HG02943 (cell line): ENCODE data around the gene TLR1.
A peak's percentile ranks its signal among the peaks of the same experiment; 100 is the strongest.

Source experiments
- ATAC-seq: cut with Tn5 transposase; IDR thresholded peaks from one replicate; pipeline ENCODE4 v1.9.1; 2021; ENCODE audit warnings: mild to moderate bottlenecking, low read depth, moderate library complexity; ENCODE audit not compliant: unreplicated experiment

TLR1 gene, protein sequence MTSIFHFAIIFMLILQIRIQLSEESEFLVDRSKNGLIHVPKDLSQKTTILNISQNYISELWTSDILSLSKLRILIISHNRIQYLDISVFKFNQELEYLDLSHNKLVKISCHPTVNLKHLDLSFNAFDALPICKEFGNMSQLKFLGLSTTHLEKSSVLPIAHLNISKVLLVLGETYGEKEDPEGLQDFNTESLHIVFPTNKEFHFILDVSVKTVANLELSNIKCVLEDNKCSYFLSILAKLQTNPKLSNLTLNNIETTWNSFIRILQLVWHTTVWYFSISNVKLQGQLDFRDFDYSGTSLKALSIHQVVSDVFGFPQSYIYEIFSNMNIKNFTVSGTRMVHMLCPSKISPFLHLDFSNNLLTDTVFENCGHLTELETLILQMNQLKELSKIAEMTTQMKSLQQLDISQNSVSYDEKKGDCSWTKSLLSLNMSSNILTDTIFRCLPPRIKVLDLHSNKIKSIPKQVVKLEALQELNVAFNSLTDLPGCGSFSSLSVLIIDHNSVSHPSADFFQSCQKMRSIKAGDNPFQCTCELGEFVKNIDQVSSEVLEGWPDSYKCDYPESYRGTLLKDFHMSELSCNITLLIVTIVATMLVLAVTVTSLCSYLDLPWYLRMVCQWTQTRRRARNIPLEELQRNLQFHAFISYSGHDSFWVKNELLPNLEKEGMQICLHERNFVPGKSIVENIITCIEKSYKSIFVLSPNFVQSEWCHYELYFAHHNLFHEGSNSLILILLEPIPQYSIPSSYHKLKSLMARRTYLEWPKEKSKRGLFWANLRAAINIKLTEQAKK

DNA sequence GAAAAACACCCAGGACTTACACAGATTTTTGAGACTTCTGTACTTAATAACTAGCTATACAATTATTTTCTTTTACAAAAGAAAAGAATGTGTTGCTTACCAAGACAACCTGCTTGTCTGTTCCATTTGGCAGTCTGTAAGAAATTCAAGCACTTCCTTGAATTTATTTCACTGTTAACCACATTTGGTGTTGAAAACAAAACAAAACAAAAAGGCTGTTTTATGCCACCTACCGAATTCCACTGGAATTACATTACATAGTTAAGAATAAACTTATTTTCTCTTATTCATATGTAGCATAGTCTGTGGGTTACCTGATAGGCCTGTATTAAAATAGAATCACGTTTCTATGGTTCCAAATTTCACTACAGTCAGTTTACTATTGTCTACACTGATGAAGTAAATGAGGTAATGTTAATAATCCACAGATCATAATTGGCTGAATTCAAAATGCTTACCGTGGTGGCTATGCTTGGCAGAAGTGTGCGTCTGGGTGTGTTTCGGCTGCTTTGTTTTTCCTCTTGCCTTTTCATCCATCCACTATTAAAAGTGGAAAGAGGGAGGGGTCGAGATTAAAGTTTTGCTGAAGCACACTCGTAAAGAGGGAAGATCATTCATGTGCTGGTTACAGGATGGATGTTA is at the start of gene TLR1:
TLR1 (minus strand) TSS at position 138 of the 642 bp plus-strand sequence. CDS start 5,960 bp downstream, outside the sequence.
- no peak for ATAC-seq

DNA sequence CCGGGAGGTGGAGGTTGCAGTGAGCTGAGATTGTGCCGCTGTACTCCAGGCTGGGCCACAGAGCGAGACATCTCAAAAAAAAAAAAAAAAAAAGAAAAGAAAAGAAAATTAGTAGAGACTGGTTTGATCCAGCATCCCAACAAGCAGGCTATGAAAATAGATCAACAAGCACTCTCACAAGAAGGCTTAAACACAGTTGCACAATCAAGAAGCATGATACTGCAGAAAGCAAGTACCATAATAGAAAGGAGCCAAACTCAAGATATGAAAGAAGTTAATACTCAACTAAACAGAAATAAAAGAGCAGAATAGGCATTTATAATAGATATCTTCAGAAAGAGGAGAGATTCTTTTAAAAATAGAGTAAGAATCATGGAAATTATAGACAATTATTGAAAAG is 41.4 kb upstream of the TLR1 start:
- ATAC-seq = no peak

DNA sequence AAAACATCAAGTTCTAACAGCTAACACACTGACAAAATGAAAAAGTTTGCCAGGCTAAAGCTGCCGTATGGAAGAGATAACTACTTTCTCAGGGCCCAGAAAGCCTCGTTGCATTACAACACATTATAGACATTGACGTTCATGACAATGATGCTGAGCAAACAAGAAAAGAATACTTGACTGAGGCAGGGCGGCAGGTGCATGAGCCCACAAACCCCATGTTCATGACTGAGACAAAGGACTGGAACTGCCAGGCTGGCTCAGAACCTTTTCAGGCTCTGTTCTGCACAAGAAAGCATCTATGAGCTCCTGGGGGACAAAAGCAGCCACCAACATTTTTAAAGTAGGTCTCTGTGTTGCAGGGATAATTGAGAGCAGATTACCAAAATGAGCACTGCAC is 38.4 kb upstream of the TLR1 start:
- no peak for ATAC-seq

DNA sequence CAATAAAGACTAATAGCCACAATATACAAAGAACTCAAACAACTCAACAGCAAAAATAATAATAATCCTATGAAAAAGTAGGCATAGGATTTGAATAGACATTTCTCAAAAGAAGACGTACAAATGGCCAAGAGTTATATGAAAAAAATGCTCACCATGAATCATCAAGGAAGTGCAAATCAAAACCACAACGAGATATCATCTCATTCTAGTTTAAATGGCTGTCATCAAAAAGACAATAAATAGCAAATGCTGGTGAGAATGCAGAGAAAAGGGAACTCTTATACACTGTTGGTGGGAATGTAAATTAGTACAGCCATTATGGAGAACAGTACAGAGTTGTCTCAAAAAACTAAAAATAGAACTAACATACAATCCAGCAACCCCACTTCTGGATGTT is 33.3 kb upstream of the TLR1 start:
- ATAC-seq = no peak

DNA sequence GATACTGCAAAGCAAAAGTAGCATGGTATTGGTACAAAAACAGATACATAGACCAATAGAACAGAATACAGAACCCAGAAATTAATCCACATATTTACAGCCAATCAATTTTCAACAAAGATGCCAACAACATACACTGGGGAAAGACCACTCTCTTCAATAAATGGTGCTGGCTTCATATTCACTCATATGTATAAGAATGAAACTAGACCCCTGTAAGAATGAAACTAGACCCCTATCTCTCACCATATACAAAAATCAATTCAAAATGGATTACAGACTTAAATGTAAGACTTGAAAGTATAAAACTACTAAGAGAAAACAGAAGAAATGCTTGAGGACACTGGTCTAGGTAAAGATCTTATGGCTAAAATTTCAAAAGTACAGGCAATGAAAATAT is 32.7 kb upstream of the TLR1 start:
- no peak for ATAC-seq

DNA sequence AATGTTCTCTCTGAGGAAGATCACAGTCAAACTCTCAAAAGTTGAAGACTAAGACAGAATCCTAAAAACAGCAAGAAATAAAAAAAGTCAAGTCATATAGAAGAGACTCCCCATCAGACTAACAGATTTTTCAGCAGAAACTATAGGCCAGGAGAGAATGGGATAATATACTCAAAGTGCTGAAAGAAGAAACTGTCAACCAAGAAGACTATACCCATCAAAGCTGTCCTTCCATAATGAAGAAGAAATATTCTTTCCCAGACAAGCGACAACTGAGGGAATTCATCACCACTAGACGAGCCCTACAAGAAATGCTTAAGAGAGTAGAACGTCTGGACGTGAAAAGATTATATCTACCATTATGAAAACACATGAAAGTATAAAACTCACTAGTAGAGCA is 30.0 kb upstream of the TLR1 start:
- no peak for ATAC-seq

DNA sequence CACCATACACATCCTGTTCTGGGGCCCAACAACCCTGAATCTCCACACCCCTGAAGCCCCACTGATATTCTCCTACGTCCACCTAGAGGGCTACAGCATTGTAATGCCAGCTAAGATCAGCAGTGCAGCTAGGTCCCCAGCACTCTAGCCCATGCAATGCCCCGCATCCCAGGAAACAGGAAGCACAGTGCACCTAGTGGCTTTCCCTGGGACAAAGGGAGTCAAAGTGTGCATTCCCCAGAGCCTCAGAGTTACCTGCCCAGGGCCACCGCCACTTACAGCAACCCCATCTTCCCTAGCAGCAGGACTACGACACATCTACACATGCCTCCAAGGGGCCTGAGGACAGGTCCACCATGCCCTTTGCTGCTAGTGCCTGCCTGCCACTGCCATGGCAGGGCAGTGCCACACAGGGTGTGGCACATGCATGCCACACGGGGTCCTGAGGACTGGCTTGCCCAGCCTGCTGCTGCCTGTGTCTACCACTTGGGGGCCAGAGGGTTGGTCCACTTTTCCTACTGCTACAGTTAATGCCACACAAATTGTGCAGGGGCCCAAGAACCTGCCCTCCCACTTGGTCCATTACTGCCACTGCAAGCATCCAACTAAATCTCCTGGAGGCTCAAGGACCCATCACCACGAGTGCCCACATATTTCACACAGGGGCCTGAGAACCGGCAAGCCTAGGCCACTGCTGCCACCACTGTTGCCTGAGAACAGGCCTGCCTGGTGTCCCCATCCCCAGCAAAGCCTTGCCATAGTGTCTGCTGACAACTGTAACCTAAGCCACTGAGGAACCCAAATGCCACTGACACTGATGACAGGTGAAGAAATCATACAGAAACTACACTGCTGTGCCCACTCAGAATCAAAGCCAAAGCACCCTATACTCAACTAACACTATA is 28.3 kb upstream of the TLR1 start:
- ATAC-seq = no peak

DNA sequence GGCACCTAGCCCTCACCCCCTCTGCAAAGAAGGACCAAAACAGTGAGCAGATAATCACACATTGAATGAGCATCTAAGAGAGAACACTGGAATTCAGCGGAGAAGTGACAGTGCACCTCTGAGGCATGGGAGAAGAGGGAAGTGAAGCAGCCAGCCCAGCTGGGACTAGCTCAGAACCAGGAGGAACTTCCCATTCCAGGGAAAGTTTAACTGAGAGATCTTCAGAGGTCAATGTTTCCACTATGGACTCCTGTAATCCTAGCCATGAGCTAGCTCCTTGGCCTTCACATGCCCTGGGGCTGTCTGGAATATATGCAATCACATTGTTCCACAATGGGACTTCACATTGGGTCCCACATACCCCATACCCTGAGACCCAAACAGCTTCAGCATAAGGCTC is 27.6 kb upstream of the TLR1 start:
- no peak for ATAC-seq

DNA sequence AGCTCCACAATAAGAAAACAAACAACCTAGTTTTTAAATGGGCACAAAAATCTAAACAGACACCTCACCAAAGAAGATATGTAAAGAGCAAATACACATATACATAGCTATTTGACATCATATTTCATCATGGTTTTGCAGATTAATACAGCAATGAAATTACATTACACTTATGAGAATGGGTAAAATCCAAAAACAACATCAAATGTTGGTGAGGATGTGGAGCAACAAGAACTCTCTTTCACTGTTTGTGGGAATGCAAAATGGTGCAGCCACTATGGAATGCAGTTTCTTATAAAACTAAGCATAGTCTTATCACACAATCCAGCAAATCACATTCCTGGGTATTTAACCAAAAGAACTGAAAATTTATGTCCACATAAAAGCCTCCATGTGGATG is 27.1 kb upstream of the TLR1 start:
- no peak for ATAC-seq

DNA sequence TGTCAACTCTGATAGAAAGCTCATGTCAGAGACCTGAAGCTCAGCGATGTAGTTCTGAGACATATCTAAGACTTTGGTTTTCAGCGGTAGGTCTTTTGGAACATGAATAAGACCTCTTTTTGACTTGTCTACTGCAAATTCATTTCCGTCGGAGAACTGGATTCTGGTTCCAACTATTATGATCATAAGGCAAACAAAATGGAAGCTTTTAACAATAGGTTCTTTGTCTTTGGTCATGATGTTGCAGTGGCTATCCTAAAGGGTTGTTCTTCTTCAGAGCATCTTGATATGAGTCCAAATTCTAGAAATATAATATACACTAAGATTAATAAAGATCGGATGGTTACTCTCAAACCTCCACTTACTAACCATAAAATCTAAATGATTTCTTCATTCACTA is 24.6 kb upstream of the TLR1 start:
- ATAC-seq = no peak

DNA sequence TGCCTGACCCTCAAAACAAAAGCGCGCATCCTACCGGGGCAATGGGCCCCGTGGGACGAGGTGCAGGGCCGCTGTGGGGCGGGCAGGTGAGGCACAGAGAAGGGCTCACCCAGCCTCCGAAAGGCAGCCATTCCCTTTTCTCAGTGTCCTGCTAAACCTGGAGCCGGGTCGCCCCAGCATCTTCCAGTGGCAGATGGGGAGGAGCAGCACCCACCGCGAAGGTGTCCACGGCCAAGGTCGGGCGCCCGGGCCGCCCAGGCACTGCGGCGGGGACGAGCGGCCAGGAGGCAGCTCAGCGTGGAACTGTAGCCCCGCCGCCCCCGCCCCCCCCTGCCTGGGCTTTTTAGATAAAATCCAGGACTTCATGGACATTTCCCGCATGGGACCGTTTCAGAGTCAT is 19.2 kb upstream of the TLR1 start:
- no peak for ATAC-seq

DNA sequence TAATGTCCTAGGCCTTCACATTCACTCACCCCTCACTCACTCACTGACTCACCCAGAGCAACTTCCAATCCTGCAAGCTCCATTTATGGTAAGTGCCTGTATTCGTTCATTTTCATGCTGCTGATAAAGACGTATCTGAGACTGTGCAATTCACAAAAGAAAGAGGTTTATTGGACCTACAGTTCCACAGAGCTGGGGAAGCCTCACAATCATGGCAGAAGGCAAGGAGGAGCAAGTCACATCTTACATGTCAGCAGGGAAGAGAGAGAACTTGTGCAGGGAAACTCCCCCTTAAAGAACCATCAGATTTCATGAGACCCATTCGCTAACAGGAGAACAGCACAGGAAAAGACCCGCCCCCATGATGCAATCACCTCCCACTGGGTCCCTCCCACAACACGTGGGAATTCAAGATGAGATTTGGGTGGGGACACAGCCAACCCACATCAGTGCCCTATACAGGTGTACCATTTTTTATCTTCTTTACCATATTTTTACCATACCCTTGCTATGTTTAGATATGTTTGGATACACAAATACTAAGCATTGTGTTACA is 18.2 kb upstream of the TLR1 start:
- no peak for ATAC-seq

DNA sequence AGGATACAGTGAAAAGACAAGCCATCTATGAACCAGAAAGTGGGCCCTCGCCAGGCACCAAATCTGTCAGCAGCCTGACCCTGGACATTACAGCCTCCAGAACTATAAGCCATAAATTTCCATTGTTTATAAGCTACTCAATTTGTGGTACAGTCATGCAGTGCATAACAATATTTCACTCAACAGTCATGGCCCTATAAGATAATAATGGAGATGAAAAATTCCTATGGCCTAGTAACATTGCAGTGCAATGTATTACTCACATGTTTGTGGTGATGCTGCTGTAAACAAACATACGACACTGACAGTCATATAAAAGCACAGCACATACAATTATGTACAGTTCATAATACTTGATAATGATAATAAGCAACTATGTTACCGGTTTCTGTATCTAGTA is 17.1 kb upstream of the TLR1 start:
- no peak for ATAC-seq

DNA sequence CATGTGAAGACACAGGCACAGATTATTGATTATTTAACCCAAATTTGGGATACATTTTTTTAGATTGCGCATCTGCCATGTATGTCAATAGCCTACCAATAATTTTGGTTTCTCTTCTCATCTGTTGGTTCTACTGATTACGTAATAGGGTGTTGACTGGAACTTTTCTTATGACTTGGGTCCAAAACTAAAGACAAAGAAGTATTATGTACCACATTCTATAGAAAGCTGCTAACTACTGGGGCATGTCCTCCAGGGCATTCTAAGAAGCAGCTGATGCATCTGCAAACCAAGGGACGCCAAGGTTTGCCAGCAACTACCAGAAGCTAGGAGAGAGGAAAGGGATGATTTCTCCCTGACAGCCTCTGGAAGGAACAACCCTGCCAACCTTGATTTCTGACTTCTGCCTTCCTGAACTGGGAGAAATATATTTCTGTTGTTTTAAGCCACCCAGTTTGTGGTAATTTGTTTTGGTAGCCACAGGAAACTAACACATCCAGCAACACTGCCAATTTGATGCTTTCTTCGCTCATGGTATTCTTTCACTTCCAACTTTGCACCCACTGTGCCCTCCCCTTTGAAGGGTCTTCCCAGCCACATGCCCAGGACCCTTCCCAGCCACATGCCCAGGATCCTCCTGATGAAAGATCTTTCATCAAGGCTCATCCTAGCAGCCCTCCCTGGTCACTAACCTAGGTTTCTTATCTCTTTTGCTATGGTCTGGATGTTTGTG is 15.9 kb upstream of the TLR1 start:
- peak; percentile 47 for ATAC-seq

DNA sequence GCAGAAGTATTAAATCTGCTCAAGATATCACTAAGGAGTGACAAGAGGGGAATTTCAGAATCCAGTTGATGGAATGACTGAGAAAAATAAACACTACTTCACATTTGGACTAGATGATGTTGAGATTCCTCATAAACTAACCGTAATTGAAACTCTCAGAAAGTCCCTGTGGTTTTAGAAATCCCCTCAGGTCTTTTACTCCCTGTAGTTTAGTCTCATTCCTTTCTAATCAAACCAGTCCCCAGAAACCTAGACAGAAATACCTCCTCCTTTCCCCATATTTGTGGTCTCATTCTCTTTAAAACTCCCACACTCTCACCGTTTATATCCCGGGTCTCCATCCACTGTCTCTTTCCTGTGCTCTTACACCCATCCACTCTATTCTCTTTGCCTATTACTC is 15.0 kb upstream of the TLR1 start:
- no peak for ATAC-seq

DNA sequence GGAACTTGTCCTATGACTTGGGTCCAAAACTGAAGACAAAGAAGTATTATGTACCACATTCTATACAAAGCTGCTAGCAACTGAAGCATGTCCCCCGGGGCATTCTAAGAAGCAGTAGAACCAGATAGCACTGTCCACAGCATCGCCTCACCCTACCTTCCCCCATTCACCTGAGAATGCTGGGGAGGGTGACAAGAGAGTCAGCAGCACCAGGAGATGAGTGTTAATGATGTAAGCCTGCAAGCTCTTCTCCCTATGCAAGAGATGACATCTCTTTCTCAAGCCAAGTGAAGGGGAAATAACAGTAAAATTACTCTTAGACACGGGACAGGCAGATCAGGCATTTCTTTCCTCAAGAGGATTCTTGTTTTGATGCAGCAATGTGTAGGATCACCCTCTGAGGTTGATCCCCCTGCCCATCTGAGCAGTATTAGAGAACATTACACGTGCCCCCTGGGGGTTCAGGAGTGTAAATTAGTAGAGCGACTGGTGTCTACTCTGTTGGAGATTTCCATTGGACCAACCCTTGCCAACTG is 13.9 kb upstream of the TLR1 start:
- ATAC-seq = no peak

DNA sequence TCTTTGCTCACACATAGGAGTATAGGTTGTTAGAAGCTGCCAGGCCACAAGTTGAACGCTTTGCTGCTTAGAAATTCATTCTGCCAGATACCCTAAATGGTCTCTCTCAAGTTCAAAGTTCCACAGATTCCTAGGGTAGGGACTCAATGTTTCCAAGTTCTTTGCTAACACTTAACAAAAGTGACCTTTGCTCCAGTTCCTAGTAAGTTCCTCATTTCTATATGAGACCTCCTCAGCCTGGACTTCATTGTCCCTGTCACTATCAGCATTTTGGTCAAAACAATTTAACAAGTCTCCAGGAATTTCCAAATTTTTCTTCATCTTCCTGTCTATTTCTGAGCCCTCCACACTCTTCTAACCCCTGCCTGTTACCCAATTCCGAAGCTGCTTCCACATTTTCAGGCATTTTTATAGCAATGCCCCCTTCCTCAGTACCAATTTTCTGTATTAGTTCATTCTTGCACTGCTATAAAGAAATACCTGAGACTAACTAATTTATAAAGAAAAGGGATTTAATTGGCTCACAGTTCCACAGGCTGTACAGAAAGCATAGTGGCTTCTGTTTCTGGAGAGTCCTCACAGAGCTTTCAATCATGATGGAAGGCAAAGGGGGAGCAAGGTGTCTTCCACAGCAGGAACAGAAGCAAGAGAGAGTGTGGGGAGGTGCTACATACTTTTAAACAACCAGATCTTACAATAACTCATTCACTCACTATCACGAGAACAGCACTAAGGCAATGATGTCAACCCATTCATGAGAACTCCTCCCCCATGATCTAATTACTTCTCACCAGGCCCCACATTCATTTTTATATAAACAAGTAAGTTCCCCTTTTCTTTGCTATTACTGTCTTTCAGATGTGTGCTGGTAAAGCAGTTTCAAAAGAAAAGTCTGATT is 11.5 kb upstream of the TLR1 start:
- no peak for ATAC-seq

DNA sequence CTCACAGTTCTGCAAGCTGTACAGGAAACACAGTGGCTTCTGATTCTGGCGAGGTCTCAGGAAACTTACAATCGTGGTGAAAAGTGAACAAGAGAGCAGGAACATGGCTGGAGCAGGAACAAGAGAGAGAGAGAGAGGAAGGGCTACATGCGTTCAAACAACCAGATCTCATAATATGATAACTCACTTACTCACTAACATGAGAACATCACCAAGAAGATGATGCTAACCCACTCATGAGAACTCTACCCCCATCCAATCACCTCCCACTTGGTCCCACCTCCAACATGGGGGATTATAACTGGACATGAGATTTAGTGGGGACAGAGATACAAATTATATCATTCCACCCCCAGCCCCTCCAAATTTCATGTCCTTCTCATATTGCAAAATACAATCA is 9.8 kb upstream of the TLR1 start:
- no peak for ATAC-seq
